Activated CD4-positive, alpha-beta T cell treated with anti-CD3 and anti-CD28 coated beads, Interleukin-2, amount 50 U/mL, for 1 hour (primary cell): ENCODE data around the gene ISLR.

Source experiments
- DNase-seq: peaks from one replicate; pipeline ENCODE4 v3.0.0-alpha.2; 2020

ISLR gene

DNA sequence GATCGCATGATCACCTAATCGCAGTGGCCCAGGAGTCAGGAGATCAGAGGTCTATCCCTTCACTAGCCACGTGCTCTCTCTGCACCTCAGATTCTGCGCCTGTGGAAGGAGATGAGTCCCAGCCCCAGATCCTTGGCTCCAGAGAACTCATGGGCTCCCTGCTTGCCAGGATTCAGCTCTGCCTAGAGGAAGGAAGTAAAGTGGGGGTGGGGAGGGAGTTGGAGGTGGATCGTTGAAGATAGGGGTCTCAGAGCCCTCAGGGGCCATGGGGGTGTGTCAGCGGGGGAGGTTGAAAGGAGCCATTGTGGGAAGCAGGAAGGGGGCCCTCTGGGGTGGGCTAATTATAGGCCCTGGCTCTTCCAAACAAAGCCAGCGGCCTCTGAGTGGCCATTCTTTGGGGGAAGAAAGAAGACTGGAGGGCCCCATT is 40.4 kb downstream of the ISLR start:
- no peak for DNase-seq

GRCh38 chr15:74214324-74215021 is 41.0 kb downstream of the ISLR start:
- no peak for DNase-seq

DNA sequence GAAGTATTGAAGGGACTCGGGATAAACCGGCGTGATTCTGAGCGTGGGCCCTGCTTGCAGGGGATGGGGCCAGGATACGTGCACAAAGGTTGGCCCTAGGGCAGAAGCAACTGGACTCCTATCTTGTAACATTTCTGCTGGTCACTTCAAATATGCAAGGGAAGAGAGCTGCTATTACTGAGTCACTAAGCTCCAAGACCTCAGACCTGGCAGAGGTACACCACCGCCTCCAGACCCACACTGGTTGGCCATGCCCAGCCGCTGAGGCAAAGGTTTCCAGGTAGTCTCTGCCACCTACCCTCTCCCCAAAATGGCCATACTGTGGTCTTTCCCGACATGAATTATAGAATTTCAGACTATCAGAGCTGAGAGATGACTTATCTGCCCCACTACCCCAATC is 42.4 kb downstream of the ISLR start:
- DNase-seq, result no peak

DNA sequence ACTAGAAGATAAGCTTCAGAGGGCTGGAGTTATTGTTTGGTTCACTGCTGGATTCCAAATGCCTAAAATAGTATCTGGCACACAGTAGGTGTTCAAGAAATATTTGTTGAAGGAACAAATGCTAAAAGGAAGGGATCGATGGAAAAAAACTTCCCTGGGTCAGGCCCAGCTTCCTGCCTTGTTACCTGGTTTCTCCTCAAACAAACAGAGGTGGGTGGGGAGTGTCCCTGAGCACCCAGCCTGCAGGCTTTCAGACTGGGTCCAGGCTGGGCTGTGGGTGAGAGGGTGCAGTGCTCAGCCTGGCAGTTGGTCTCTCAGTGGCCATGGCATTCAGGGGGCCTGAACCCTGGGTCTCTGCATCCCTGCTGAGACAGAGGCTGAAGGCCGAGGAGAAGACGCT is 43.4 kb downstream of the ISLR start:
- no peak for DNase-seq

DNA sequence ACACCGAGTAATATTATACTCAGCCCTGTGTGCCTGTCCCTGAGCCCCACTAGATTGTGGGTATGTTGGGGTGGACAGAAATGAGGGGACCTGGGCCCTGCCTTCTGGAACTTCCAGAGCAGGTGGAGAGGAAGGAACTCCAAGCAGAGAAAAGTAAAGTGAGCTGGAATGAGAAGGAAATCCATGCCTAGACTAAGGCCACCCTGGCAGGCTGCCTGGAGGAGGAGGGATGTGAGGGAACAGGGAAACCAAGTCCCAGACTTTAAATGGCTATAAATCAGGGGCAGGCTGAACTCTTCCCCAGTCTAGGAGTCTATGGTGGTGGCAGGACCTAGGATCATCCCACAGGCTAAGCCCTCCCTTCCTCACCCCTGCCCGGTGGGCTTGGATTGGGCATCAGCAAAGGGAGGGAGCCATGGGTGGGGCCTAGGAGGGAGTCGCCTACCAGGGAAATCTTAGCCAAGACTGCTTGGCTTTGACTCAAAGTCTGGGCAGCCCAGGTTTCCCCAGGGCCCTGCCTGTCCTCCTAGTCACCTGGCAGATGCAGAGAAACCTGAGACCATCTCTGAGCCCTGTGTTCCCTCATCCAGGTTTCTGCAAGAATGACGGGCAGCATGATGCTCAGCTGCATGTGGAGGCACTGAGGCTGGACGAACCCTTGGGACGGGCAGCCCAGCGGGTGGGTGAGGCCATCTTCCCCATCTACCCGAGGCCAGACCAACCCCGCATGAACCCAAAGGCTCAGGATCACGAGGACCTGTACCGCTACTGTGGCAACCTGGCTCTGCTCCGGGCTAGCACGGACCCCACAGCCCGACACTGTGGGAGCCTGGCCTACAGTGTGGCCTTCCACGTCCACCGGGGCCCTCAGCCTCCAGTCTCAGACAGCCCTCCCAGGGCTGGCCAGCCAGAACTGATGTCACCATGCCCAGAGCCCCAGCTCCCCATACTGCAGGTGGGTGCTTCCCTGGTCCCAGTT is 44.7 kb downstream of the ISLR start:
- DNase-seq, result no peak

DNA sequence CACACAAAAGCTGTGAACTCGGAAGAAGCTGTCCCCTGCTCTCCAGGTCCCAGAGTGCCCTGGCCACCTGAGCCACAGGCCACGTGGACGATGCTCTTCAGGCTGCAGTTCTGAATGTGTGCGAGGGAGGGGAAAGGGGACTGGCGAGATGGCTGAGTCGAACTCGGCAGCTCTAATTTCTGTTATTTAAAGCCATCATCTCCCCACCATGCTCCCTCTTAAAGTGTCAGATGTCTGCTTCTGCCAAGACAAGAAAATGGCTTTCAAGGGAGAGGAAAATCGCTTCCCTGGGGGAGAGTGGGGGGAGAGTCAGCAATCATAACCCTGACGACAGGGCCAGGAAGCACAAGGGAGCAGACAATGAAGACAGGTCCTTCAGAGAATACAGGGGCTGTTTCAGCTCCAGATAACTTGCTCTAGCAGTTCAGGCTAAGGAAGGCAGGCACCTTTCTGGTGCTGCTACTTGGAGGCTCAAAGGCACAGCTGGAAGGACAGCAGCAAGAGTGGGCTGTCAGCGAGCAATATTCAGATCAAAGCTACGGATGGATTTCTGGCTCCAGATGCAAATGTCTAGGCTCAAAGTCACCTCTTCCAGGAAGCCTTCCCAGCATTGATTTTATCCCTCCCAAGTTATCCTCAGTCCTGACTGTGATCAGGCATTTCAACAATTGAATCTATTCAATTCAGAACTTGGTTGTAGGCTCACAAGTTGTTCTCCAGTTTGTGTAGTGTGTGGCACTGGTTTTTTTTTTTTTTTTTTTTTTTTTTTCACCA is 47.2 kb downstream of the ISLR start:
- DNase-seq, result no peak

DNA sequence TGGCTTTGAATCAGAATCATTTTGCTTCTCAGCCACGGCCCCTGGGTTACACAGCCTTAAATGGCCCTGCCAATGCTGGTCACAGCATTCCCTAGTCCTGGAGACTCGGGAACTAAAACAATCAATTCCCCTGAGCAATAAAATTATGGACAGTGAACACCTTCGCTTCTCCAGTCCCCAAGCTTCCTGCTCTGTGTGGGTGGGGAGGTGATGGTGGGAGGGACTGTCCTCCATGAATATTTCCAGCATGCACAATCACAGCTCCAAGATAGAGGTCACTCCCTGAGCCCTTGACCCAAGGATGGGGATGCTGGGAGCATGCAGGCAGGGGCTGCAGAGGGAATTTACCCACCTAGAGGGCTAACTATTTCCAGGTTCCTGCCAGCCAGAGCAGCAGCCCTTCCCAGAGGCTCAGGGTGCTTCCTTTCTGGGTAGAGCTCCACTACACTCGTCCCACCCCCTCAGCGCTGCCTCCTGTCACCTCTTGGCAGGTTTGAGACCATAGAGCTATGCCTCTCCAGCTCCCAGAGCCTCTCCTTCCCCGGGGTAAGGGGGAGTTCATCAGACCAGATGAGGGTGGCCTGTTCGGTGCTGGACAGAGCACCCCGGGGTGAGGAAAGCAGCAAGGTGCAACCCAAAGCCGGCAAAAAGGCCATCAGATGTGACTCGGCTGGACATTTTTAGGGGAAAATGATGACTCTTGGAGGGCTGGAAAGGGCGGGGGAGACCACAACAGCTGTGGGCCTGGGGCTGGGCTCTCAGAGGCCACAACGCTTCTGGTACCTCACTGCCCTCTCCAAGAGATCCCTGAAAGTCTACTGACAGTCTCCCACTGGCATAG is 48.1 kb downstream of the ISLR start:
- DNase-seq, result no peak

- DNase-seq, result no peak
Measured at GRCh38 chr15:74222240-74223119, 49.0 kb downstream of the ISLR start.

DNA sequence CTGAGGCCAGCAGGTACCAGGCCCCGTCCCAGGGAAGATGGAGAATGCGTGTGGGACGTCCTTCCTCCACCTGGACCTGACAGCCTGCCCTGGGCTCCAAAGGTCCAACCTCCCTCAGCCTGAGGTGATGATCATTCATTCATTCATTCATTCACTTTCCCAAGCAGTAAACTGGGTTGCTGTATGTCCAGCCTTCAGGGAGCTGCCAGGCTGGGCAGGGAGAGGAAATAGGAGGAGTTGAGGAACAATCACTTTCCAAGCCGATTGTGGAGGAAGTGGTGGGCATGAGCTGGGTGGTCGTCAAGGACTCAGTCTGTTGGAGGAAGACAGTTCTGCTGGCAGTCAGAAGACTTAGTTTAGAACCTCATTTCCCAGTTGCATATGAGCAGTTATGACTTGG is 52.4 kb downstream of the ISLR start:
- DNase-seq, result no peak
